Measurements from ENCODE around the gene BCR.

GRCh38 chr22:23281406-23282088 lies 101.2 kb downstream of the BCR start:
- TF ChIP-seq RAD21 (CRISPR knock-in tag; IDR thresholded peaks at IDR 0.05) (peak; percentile 96), BCLAF1 (IDR thresholded peaks at IDR 0.05) (no peak), HNRNPL (IDR thresholded peaks at IDR 0.05; ENCODE audit: low read depth, low read length) (peak; percentile 77; the same call in 1 of the 2 replicates), TAF1 (CRISPR knock-in tag; IDR thresholded peaks at IDR 0.05) (no peak)
